Colonic mucosa (tissue), 4 donors: ENCODE measurements around the gene PCCB. TPM values are rescaled to one million over a fixed set of nuclear protein-coding genes. Genes with fewer than 3 reads are reported as not detected.

Experiments
- DNase-seq: peaks from one replicate; pipeline ENCODE4 v3.0.0-alpha.2; 2020
- H3K27ac ChIP-seq: fragments of 200-600 bp; one replicate; pipeline ENCODE4 v1.8.0; 2021
- H3K27me3 ChIP-seq: fragments of 200-600 bp; one replicate; pipeline ENCODE4 v1.8.0; 2021
- H3K36me3 ChIP-seq: fragments of 200-600 bp; one replicate; pipeline ENCODE4 v1.8.0; 2021
- H3K4me1 ChIP-seq: fragments of 200-600 bp; one replicate; pipeline ENCODE4 v1.8.0; 2021; ENCODE audit warnings: mild to moderate bottlenecking
- H3K4me3 ChIP-seq: fragments of 200-600 bp; one replicate; pipeline ENCODE4 v1.8.0; 2021
- H3K9ac ChIP-seq, 2 donors: one replicate each; pipeline ENCODE4 v1.7.0; 2013; ENCODE audit warnings: control low read depth in 2 of 2, low read depth in 2 of 2, low read length in 2 of 2
- H3K9me3 ChIP-seq: fragments of 200-600 bp; one replicate; pipeline ENCODE4 v1.8.0; 2021
- CTCF ChIP-seq: fragments of 200-600 bp; IDR thresholded peaks from one replicate; pipeline ENCODE4 v1.8.0; 2022; ENCODE audit warnings: antibody characterized with exemption, mild to moderate bottlenecking
- intact Hi-C: fragments of 100-400 bp; cut with DNase I; formaldehyde crosslinking; loops from one replicate; pipeline ENCODE4 v1.14.1; 2022
- total RNA-seq, 2 donors: library from RNA; stranded (reverse); fragmentation: NEBNext Ultra II Directional in 1 of 2; extraction: Animal tissue kit (Norgen Biotek cat#: 25700) in 1 of 2; gene quantifications; one replicate each; pipeline ENCODE4 v1.2.1, GENCODE V29; 2021
- donor health status: healthy.
- donor health status: DM: no; HTN: no; CAD: no.
- donor health status: DM: no; HTN: no; CAD: no.

PCCB gene
- total RNA-seq, 2 donors from 2014 or later, result 60.0 to 67.0 TPM

GRCh38 chr3:136311968-136312367 is 61.8 kb downstream of the PCCB start:
- intact Hi-C loops, result loop anchor here (2.0 kb wide), 1 partner anchor 441 kb away; the partner anchor contains the start of gene STAG1
- Histone ChIP-seq H3K27ac (no peak overlapping the region), H3K9ac (no peak overlapping the region), H3K36me3 (no peaks in the 10 kb centered on the region), H3K27me3 (no peaks in the 10 kb centered on the region), H3K4me3 (no peak overlapping the region), H3K9me3 (no peaks in the 10 kb centered on the region), H3K4me1 (no peaks in the 10 kb centered on the region)
- no peak for DNase-seq
- TF ChIP-seq CTCF, result no peak

GRCh38 chr3:136326316-136326715 is 76.2 kb downstream of the PCCB start:
- intact Hi-C loops, result no loop called here
- no peak for DNase-seq
- Histone ChIP-seq H3K9ac (no peak overlapping the region), H3K9me3 (no peaks in the 10 kb centered on the region), H3K36me3 (no peaks in the 10 kb centered on the region), H3K4me1 (no peaks in the 10 kb centered on the region), H3K4me3 (no peak overlapping the region), H3K27ac (no peak overlapping the region), H3K27me3 (no peaks in the 10 kb centered on the region)
- no peak for TF ChIP-seq CTCF

GRCh38 chr3:136327671-136328070 is 77.5 kb downstream of the PCCB start:
- Histone ChIP-seq H3K27ac (no peak overlapping the region), H3K27me3 (no peaks in the 10 kb centered on the region), H3K4me3 (no peak overlapping the region), H3K36me3 (no peaks in the 10 kb centered on the region), H3K9me3 (no peaks in the 10 kb centered on the region), H3K9ac (no peak overlapping the region), H3K4me1 (no peaks in the 10 kb centered on the region)
- TF ChIP-seq CTCF, result no peak
- intact Hi-C loops, result no loop called here
- DNase-seq, result no peak

GRCh38 chr3:136329593-136329992 is 79.5 kb downstream of the PCCB start:
- Histone ChIP-seq H3K9me3 (no peaks in the 10 kb centered on the region), H3K4me3 (no peak overlapping the region), H3K27ac (no peak overlapping the region), H3K4me1 (no peaks in the 10 kb centered on the region), H3K36me3 (no peaks in the 10 kb centered on the region), H3K27me3 (no peaks in the 10 kb centered on the region), H3K9ac (no peak overlapping the region)
- TF ChIP-seq CTCF, result no peak
- intact Hi-C loops, result no loop called here
- DNase-seq, result no peak

- Histone ChIP-seq H3K36me3 (no peaks in the 10 kb centered on the region), H3K27me3 (no peaks in the 10 kb centered on the region), H3K9me3 (no peaks in the 10 kb centered on the region), H3K9ac (no peak overlapping the region), H3K27ac (no peak overlapping the region), H3K4me1 (no peaks in the 10 kb centered on the region), H3K4me3 (no peak overlapping the region)
- intact Hi-C loops, result no loop called here
- no peak for DNase-seq
- TF ChIP-seq CTCF, result no peak
Observed at GRCh38 chr3:136330900-136331299, 80.8 kb downstream of the PCCB start.

- no peaks in the 10 kb centered on the region for H3K36me3 ChIP-seq
- intact Hi-C loops, result no loop called here
- no peak for DNase-seq
- no peaks in the 10 kb centered on the region for H3K9me3 ChIP-seq
- H3K27me3 ChIP-seq, result no peaks in the 10 kb centered on the region
- no peaks in the 10 kb centered on the region for H3K4me1 ChIP-seq
- H3K4me3 ChIP-seq, result no peak overlapping the region
- TF ChIP-seq CTCF, result no peak
- no peak overlapping the region for H3K9ac ChIP-seq
- H3K27ac ChIP-seq, result no peak overlapping the region
Observed at GRCh38 chr3:136332302-136332701, 82.2 kb downstream of the PCCB start.
